Gastroesophageal sphincter (tissue), 4 donors: Measurements from ENCODE around the gene CCNO. TPM values are rescaled to one million over a fixed set of nuclear protein-coding genes. Genes with fewer than 3 reads are reported as not detected.

ENCODE experiments used
- ATAC-seq: fragments of 150-250 bp; one replicate; pipeline ENCODE4 v1.9.1; 2016; ENCODE audit warnings: mild to moderate bottlenecking, moderate library complexity
- H3K27ac ChIP-seq, 4 donors: fragments of 200-600 bp; sonication (generic) in 3 of 4; 1 replicate in 3 of 4; 2 replicates in 1 of 4; pipeline ENCODE4 v1.5.1; 2016 to 2019
- H3K27me3 ChIP-seq: fragments of 200-600 bp; sonication (generic); one replicate; pipeline ENCODE4 v1.5.1; 2019
- H3K36me3 ChIP-seq, 2 donors: fragments of 200-600 bp; sonication (generic); one replicate each; pipeline ENCODE4 v1.5.1; 2019; ENCODE audit warnings: control low read depth in 1 of 2
- H3K4me1 ChIP-seq, 3 donors: fragments of 200-600 bp; sonication (generic); 1 replicate in 2 of 3; 2 replicates in 1 of 3; pipeline ENCODE4 v1.5.1; 2016 to 2019; ENCODE audit warnings: control low read depth in 2 of 3
- H3K4me3 ChIP-seq, 2 donors: fragments of 200-600 bp; sonication (generic); one replicate each; pipeline ENCODE4 v1.5.1; 2019; ENCODE audit warnings: mild to moderate bottlenecking in 1 of 2, moderate library complexity in 1 of 2
- H3K9me3 ChIP-seq, 3 donors: fragments of 200-600 bp; sonication (generic); one replicate each; pipeline ENCODE4 v1.5.1; 2017 to 2019; ENCODE audit warnings: control low read depth in 2 of 3
- EP300 ChIP-seq: sonication (generic); formaldehyde crosslinking; IDR thresholded peaks from one replicate; pipeline ENCODE4 v1.6.1; 2017; ENCODE audit warnings: antibody characterized with exemption, mild to moderate bottlenecking
- POLR2A ChIP-seq, 2 donors: fragments of 450-650 bp; IDR thresholded peaks; one replicate each; pipeline ENCODE4 v1.6.1; 2017; ENCODE audit warnings: antibody characterized with exemption in 2 of 2, mild to moderate bottlenecking in 2 of 2, moderate library complexity in 1 of 2
- POLR2AphosphoS5 ChIP-seq: sonication (generic); formaldehyde crosslinking; IDR thresholded peaks from one replicate; pipeline ENCODE4 v1.6.1; 2017; ENCODE audit warnings: antibody characterized with exemption
- WGBS, 2 donors: methylation state at CpG; one replicate each; pipeline ENCODE4 v1.1.5; 2018; ENCODE audit warnings: low coverage in 1 of 2; 5-methylcytosine and 5-hydroxymethylcytosine counted together
- total RNA-seq, 4 donors: library from RNA; depleted of rRNA; stranded (reverse); fragments of >200 nt; gene quantifications; one replicate each; pipeline ENCODE4 v1.1.0, GENCODE V29; 2016
- TF ChIP-seq, protein P1 (sequence below), 4 experiments: fragments of 200-600 bp in 2 of 4; fragments of 450-650 bp in 2 of 4; sonication (generic) in 1 of 4; IDR thresholded peaks; one replicate each; pipeline ENCODE4 v1.5.1; 2017 to 2019; ENCODE audit warnings: antibody characterized with exemption in 4 of 4, mild to moderate bottlenecking in 2 of 4, moderate library complexity in 2 of 4

CCNO gene, protein sequence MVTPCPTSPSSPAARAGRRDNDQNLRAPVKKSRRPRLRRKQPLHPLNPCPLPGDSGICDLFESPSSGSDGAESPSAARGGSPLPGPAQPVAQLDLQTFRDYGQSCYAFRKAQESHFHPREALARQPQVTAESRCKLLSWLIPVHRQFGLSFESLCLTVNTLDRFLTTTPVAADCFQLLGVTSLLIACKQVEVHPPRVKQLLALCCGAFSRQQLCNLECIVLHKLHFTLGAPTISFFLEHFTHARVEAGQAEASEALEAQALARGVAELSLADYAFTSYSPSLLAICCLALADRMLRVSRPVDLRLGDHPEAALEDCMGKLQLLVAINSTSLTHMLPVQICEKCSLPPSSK
- total RNA-seq = not detected

DNA sequence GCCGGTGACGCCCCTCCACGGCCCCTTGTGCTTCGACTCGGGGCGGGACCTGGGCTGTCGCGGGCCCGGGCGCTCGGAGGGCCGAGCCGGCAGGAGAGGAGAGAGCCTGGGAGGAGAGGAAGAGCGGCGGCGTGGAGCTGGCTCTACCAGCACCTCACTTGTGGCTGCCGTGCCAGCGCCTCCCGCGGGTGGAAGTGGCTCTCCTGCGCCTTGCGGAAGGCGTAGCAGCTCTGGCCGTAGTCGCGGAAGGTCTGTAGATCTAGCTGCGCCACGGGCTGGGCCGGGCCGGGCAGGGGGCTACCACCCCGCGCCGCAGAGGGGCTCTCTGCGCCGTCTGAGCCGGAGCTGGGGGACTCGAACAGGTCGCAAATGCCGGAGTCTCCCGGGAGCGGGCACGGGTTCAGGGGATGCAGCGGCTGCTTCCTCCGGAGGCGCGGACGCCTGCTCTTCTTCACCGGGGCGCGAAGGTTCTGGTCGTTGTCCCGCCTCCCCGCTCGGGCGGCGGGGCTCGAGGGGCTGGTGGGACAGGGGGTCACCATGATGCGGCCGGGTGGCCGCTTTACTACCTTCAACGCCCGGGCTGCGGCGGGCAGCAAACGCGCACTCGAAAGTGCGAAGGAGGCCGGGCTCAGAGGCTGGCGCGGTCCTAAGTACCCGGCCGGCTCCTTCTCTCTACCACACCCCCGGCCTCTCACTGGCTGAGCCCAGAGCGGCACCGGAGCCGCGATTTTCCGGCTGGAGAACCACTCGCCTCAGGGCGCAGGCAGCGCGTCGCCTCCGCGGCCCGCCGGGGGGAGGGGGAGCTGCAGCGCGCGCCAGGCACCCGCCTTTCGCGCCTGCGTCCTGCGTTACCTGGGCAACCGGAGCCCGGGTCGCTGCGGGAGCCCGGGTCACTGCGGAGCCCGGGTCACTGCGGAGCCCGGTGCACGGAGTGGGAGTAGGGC, at the start of gene CCNO:
TSS of gene CCNO (minus strand) at position 624 of the 944 bp plus-strand sequence. CDS start at position 539, 85 bp downstream.
- peaks cover 99% of the 10 kb centered on the region for H3K27me3 ChIP-seq
- 0% methylated on average over 6 of the region's 106 CpGs; no CpG with 5 or more reads in 1 of the 2 donors for WGBS, 2 donors

DNA sequence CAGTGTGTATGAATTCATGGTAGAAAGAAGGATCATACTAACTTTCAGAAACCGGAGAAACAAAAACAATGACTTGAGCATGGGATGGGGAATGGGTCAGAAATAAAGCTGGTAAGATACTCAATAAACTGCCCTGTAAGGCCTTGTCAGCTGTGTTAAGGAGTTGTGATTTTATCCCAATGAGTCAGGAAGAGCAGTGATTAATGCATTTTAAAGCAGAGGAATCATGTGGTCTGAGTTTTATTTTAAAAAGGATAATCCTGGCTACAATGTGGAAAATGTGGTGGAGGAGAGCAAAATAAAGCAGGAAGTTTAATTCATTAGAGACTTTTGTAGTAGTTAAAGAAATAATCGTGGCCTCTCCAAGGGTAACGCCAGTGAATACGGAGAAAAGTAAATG, 45.4 kb upstream of the CCNO start:
- no peak for ATAC-seq
- peaks cover 11 to 100% of the 10 kb centered on the region in 2 donors for H3K36me3 ChIP-seq
- WGBS, 2 donors = 89 to 90% methylated on average over 4 of the region's 4 CpGs

More for the DNA sequence above, at the start of gene CCNO:
- Histone ChIP-seq H3K4me1 (peaks cover 0 to 41% (median 35%) of the 10 kb centered on the region in 3 donors), H3K36me3 (no peaks in the 10 kb centered on the region), H3K4me3 (peak within 1 kb of the TSS; percentile 26 to 59), H3K27ac (peak within 1 kb of the TSS in 1 of 4 donors; percentile 7), H3K9me3 (no peaks in the 10 kb centered on the region)
- no peak for TF ChIP-seq POLR2A (IDR thresholded peaks at IDR 0.05)
- peak; percentile 6 for TF ChIP-seq POLR2AphosphoS5
- TF ChIP-seq, protein P1, sequence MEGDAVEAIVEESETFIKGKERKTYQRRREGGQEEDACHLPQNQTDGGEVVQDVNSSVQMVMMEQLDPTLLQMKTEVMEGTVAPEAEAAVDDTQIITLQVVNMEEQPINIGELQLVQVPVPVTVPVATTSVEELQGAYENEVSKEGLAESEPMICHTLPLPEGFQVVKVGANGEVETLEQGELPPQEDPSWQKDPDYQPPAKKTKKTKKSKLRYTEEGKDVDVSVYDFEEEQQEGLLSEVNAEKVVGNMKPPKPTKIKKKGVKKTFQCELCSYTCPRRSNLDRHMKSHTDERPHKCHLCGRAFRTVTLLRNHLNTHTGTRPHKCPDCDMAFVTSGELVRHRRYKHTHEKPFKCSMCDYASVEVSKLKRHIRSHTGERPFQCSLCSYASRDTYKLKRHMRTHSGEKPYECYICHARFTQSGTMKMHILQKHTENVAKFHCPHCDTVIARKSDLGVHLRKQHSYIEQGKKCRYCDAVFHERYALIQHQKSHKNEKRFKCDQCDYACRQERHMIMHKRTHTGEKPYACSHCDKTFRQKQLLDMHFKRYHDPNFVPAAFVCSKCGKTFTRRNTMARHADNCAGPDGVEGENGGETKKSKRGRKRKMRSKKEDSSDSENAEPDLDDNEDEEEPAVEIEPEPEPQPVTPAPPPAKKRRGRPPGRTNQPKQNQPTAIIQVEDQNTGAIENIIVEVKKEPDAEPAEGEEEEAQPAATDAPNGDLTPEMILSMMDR (IDR thresholded peaks at IDR 0.05) = no peak
- no peak for TF ChIP-seq EP300
- ATAC-seq = peak; percentile 87

DNA sequence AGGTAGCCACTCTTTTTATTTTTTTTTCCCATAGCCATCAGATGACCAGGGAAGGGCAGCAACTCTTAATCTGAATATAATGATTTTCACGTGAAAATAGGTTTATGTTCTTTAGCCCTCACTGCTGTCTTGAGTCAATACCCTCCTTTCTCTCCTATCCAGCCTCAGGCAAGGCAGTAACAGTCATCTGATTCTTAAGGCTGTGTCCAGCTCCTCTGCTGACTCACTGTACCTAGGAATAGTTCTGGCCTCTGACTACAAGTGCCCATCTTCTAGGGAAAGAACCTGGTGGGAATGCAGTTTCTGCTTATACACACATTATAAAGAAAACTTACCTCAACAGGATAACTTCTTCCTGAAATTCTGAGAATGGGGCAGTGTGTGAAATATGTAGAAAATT, 43.4 kb upstream of the CCNO start:
- no peak for ATAC-seq

More for the DNA sequence above, 45.4 kb upstream of the CCNO start:
- TF ChIP-seq EP300 (no peak), POLR2A (IDR thresholded peaks at IDR 0.05) (no peak), POLR2AphosphoS5 (no peak)
- no peaks in the 10 kb centered on the region for H3K4me1 ChIP-seq
- no peak overlapping the region for H3K4me3 ChIP-seq
- no peaks in the 10 kb centered on the region for H3K9me3 ChIP-seq
- H3K27me3 ChIP-seq = no peaks in the 10 kb centered on the region
- no peak overlapping the region for H3K27ac ChIP-seq

DNA sequence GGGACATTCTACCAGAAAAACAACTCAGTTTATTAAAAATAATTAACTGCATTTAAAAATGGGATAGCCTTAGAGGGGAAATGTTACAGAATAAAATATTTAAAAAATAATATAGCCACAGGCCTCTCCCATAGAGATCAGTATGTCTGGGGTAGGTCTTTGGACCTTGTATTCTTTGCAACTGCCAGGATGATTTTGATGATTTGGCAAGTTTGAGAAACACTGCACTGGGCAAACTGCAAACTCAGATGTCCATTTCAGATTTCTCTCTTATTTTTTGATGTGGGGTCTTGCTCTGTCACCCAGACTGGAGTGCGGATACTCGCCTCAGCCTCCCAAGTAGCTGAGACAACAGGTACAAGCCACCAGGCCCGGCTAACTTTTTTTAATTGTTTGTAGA, 24.9 kb upstream of the CCNO start:
- ATAC-seq = no peak
- TF ChIP-seq POLR2AphosphoS5 = no peak
- no peak for TF ChIP-seq POLR2A (IDR thresholded peaks at IDR 0.05)
- TF ChIP-seq, protein P1 (IDR thresholded peaks at IDR 0.05) = no peak
- no peak for TF ChIP-seq EP300
- WGBS, 2 donors = 91% methylated on average over 3 of the region's 3 CpGs; no CpG with 5 or more reads in 1 of the 2 donors
- no peaks in the 10 kb centered on the region for H3K9me3 ChIP-seq
- H3K4me3 ChIP-seq = no peak overlapping the region
- peaks cover 11 to 99% of the 10 kb centered on the region in 2 donors for H3K36me3 ChIP-seq
- H3K4me1 ChIP-seq = no peaks in the 10 kb centered on the region
- no peak overlapping the region for H3K27ac ChIP-seq
- H3K27me3 ChIP-seq = no peaks in the 10 kb centered on the region

More for the DNA sequence above, 43.4 kb upstream of the CCNO start:
- Histone ChIP-seq H3K4me3 (no peak overlapping the region), H3K36me3 (peaks cover 11 to 100% of the 10 kb centered on the region in 2 donors), H3K27ac (no peak overlapping the region), H3K9me3 (no peaks in the 10 kb centered on the region), H3K4me1 (no peaks in the 10 kb centered on the region), H3K27me3 (no peaks in the 10 kb centered on the region)
- TF ChIP-seq EP300 = no peak
- TF ChIP-seq POLR2A (IDR thresholded peaks at IDR 0.05) = no peak
- no peak for TF ChIP-seq POLR2AphosphoS5
- TF ChIP-seq, protein P1 (IDR thresholded peaks at IDR 0.05) = no peak
- WGBS, 2 donors = 75 to 86% methylated on average over 1 of the region's 1 CpG

DNA sequence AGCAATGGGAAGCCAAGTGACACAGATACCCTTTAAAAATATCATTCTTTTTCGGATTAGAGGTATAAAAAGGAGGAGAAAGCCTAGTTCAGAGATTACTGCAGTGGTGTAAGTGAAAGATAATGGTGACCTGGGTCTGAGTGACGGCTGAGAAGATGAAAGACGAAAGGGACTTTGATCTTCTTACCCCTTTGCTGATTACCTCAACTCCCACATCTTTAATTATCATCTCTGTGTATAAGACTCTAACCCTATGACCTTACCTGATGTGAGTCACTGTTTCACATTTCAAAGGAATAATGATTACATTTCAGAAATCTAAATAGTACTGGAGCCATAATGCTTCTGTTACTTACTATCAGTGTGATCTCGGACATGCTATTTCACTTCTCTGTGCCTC, 21.4 kb upstream of the CCNO start:
- Histone ChIP-seq H3K4me3 (no peak overlapping the region), H3K27me3 (no peaks in the 10 kb centered on the region), H3K4me1 (no peaks in the 10 kb centered on the region), H3K27ac (no peak overlapping the region), H3K9me3 (no peaks in the 10 kb centered on the region), H3K36me3 (peaks cover 3 to 64% of the 10 kb centered on the region in 2 donors)
- ATAC-seq = no peak
- WGBS, 2 donors = 90 to 100% methylated on average over 4 of the region's 4 CpGs
- TF ChIP-seq POLR2AphosphoS5 (no peak), EP300 (no peak), POLR2A (IDR thresholded peaks at IDR 0.05) (no peak)
- TF ChIP-seq, protein P1 (IDR thresholded peaks at IDR 0.05) = no peak
